Measurements from ENCODE around the gene CPPED1.

DNA sequence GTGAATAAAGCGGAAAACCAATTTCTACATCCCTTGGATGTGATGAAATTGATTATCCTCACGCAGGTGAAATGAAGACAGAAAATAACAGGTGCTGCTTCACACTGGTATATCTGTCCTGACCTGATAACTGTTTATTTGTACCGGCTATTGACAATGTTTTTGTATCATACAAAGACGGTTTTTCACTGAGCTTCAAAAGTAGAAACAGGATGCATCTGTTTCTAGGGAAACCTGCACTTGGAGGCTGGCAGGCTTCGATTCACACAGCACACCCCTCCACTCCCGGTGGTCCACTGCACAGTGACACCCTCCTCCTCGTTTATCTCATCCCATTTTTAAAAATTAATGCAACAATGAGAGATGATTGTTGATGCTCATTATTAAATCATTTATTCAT, 104.5 kb downstream of the CPPED1 start:
- TF ChIP-seq EZH2phosphoT487 (IDR thresholded peaks at IDR 0.05) (no peak), CTCF (IDR thresholded peaks at IDR 0.05) (no peak), EZH2 (IDR thresholded peaks at IDR 0.05) (no peak)
